ENCODE measurements around the gene OR10V1.

The OR10V1 gene

DNA sequence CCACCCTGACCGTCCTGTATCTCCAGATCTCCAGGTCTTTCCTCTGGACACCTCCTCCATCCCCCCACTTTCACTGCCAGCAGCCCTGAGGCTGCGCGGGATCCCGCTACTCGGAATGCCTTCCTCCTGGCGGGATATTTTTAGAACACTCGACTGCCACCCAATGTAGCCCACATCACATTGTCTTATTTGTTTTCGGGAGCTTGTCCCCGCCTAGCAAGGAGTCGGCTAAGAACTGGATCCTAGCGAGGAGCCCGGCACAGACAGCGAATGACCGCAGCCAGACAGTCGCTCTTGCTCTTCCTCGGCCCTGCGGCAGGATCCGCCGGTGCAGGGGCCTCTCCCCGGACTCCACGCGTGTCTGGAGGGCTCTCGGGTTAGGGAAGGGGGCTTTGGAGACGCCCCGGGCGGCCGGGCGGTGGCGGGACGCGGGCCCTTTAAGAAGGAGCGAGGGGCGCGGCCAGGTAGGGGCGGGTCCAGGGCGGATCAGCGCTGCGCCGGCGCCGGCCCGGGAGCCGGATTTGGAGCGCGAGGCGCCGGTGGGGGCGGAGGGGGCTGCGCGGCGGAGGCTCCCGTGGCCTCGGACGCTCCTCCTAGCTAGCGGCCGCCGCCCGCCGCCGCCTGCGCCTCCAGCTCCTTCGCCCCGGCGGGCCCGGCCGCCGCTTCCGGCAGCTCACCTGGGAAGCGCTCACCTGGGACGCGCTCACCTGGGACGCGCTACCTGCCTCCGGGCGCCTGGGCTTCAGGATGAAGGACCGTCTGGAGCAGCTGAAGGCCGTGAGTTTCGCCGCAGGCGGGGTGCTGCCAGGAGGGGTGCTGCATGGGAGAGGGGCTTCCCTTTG is 41.4 kb upstream of the OR10V1 start, which contains the start of gene STX3:
Gene STX3, plus strand, starts transcription at position 518 of the 842 bp plus-strand sequence. Its CDS starts 230 bp downstream, at position 748.
- TF ChIP-seq POLR2AphosphoS5 (IDR thresholded peaks at IDR 0.05; ENCODE audit: low read depth, low read length) (no peak), REST (IDR thresholded peaks at IDR 0.05; ENCODE audit: insufficient read depth in 1 of 2, low read depth in 2 of 2, low read length in 2 of 2) (no peak), FOXP2 (optimal IDR thresholded peaks at IDR 0.05; ENCODE audit: borderline replicate concordance, extremely low read depth, extremely low read length, insufficient read depth) (no peak), SIN3A (IDR thresholded peaks at IDR 0.05; ENCODE audit: borderline replicate concordance, insufficient read depth, low read length) (0 out of 2 replicates have a peak, but pooled peaks have one; percentile 37)

- no peak for TF ChIP-seq POLR2AphosphoS5 (IDR thresholded peaks at IDR 0.05; ENCODE audit: low read depth, low read length)
- no peak for TF ChIP-seq TAF1 (IDR thresholded peaks at IDR 0.05; ENCODE audit: borderline replicate concordance, insufficient read depth, low read length)
Measured at GRCh38 chr11:59754494-59754858, 40.8 kb upstream of the OR10V1 start.

GRCh38 chr11:59753650-59754493 is 40.2 kb upstream of the OR10V1 start:
- TF ChIP-seq SIN3A (IDR thresholded peaks at IDR 0.05; ENCODE audit: borderline replicate concordance, insufficient read depth, low read length) = no peak
- TF ChIP-seq FOXP2 (optimal IDR thresholded peaks at IDR 0.05; ENCODE audit: borderline replicate concordance, extremely low read depth, extremely low read length, insufficient read depth) = no peak
- no peak for TF ChIP-seq POLR2AphosphoS5 (IDR thresholded peaks at IDR 0.05; ENCODE audit: low read depth, low read length)
- no peak for TF ChIP-seq REST (IDR thresholded peaks at IDR 0.05; ENCODE audit: insufficient read depth in 1 of 2, low read depth in 2 of 2, low read length in 2 of 2)
- no peak for TF ChIP-seq TAF1 (IDR thresholded peaks at IDR 0.05; ENCODE audit: borderline replicate concordance, insufficient read depth, low read length)

DNA sequence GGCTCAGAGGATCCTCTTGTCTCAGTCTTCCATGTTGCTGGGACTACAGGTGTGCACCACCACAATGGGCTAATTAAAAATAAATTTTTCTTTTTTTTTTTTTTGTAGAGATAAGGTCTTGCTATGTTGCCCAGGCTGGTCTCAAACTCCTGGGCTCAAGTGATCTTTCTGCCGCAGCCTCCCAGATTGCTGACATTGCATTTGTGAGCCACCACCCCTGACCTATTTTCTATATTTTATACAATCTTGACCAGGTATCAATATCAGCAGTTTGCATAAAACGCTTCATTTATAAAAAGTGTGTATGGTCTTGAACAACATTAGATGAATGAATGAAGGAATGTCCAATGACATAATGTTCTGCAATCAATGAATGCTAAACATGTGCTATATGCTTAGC is 32.5 kb upstream of the OR10V1 start:
- TF ChIP-seq REST (IDR thresholded peaks at IDR 0.05; ENCODE audit: insufficient read depth in 1 of 2, low read depth in 2 of 2, low read length in 2 of 2) (no peak), POLR2AphosphoS5 (IDR thresholded peaks at IDR 0.05; ENCODE audit: low read depth, low read length) (no peak), FOXP2 (optimal IDR thresholded peaks at IDR 0.05; ENCODE audit: borderline replicate concordance, extremely low read depth, extremely low read length, insufficient read depth) (no peak), SIN3A (IDR thresholded peaks at IDR 0.05; ENCODE audit: borderline replicate concordance, insufficient read depth, low read length) (no peak), TAF1 (IDR thresholded peaks at IDR 0.05; ENCODE audit: borderline replicate concordance, insufficient read depth, low read length) (no peak)

- no peak for TF ChIP-seq TAF1 (IDR thresholded peaks at IDR 0.05; ENCODE audit: borderline replicate concordance, insufficient read depth, low read length)
- no peak for TF ChIP-seq SIN3A (IDR thresholded peaks at IDR 0.05; ENCODE audit: borderline replicate concordance, insufficient read depth, low read length)
- no peak for TF ChIP-seq FOXP2 (optimal IDR thresholded peaks at IDR 0.05; ENCODE audit: borderline replicate concordance, extremely low read depth, extremely low read length, insufficient read depth)
- TF ChIP-seq REST (IDR thresholded peaks at IDR 0.05; ENCODE audit: insufficient read depth in 1 of 2, low read depth in 2 of 2, low read length in 2 of 2) = no peak
- TF ChIP-seq POLR2AphosphoS5 (IDR thresholded peaks at IDR 0.05; ENCODE audit: low read depth, low read length) = no peak
Measured at GRCh38 chr11:59730896-59731565, 17.4 kb upstream of the OR10V1 start.

All from PFSK-1 (cell line).